Measurements from ENCODE around the gene ELK3.

DNA sequence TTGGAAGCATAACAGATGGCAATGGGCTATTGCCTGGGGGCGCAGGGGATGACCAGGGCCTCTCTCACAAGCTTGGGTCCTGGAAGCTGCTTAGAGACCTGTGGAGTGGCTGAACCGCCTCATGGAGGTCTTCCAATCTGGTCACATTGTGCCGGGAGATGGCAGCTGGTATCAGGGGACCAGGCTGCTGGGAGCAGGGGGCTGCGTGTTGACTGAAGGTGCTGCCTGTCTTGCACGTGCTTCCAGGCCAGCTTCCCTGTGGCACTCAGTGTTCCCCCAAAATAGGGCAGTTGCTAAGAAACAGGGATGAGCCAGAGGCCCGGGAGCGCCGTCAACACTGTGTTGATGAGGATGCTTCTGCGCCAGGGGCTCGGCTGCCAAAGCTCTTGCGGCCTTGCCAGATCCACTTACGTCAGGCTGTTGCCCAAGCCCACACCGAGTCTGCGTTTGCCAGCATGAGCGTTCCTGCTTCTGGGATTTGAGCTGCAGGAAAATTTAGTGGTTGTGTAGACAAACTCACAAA is 39.8 kb downstream of the ELK3 start:
- TF ChIP-seq EZH2 (IDR thresholded peaks at IDR 0.05; ENCODE audit: borderline replicate concordance, low read depth, low read length, severe bottlenecking) = no peak
- TF ChIP-seq, protein P1, sequence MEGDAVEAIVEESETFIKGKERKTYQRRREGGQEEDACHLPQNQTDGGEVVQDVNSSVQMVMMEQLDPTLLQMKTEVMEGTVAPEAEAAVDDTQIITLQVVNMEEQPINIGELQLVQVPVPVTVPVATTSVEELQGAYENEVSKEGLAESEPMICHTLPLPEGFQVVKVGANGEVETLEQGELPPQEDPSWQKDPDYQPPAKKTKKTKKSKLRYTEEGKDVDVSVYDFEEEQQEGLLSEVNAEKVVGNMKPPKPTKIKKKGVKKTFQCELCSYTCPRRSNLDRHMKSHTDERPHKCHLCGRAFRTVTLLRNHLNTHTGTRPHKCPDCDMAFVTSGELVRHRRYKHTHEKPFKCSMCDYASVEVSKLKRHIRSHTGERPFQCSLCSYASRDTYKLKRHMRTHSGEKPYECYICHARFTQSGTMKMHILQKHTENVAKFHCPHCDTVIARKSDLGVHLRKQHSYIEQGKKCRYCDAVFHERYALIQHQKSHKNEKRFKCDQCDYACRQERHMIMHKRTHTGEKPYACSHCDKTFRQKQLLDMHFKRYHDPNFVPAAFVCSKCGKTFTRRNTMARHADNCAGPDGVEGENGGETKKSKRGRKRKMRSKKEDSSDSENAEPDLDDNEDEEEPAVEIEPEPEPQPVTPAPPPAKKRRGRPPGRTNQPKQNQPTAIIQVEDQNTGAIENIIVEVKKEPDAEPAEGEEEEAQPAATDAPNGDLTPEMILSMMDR (IDR thresholded peaks at IDR 0.05; ENCODE audit: borderline replicate concordance, extremely low read depth, low read length, poor library complexity, severe bottlenecking) = no peak
